Measurements from ENCODE around the gene E2F6.
A peak's percentile ranks its signal among the peaks of the same experiment; 100 is the strongest.

Gene E2F6, protein sequence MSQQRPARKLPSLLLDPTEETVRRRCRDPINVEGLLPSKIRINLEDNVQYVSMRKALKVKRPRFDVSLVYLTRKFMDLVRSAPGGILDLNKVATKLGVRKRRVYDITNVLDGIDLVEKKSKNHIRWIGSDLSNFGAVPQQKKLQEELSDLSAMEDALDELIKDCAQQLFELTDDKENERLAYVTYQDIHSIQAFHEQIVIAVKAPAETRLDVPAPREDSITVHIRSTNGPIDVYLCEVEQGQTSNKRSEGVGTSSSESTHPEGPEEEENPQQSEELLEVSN

GRCh38 chr2:11465485-11466306 is at the start of gene E2F6:
Gene E2F6, minus strand, starts transcription at chr2:11466161. Its CDS starts 282 bp downstream, at chr2:11465879.
- peak; percentile 99 for DNase-seq (ENCODE audit: low spot score)

GRCh38 chr2:11515490-11515981 is 49.6 kb upstream of the E2F6 start:
- no peak for DNase-seq (ENCODE audit: low spot score)

GRCh38 chr2:11514904-11515303 is 48.9 kb upstream of the E2F6 start:
- DNase-seq (ENCODE audit: low spot score) = no peak

- no peak for DNase-seq (ENCODE audit: low spot score)
Observed at GRCh38 chr2:11514081-11514730, 48.2 kb upstream of the E2F6 start.

DNA sequence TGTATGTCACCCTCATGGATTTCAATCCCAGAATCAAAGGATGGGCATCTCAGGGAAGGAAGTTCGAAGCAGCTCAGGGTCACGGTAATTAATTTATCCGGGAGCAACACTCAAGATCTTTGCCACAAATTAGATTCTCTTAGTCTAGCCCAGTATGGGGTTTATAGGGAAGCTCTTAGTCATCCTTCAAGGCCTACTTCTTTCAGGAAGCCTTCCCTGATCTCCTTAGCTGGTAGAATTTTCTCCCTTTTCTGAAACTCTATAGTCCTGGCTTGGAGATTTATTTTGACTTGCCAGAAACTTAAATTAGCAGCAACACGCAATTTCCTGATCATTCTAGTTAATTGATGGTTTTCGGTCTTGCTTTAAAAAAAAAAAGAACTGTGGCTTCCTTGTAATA is 47.4 kb upstream of the E2F6 start:
- DNase-seq (ENCODE audit: low spot score) = no peak

GRCh38 chr2:11512431-11512830 is 46.5 kb upstream of the E2F6 start:
- no peak for DNase-seq (ENCODE audit: low spot score)

- DNase-seq (ENCODE audit: low spot score) = no peak
Observed at GRCh38 chr2:11509657-11510360, 43.8 kb upstream of the E2F6 start.

DNA sequence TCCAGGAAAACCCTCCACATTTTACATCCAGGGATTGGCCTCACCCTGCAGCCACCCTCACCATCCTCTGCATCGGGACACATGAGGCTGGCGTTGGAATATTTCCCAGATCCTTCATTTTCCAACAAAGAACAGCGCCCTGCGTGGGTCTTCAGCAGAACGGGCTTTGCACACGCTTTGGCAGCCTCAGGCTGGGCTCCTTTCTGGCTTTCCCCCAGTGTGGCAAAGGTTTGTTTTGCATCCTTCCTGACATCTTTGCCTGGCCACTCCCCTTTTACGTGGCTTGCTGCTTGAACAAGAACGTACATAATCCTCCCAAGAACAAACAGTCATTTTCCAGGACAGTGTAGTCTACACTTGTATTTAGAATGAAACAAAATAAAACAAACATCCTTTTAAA is 42.3 kb upstream of the E2F6 start:
- no peak for DNase-seq (ENCODE audit: low spot score)

DNA sequence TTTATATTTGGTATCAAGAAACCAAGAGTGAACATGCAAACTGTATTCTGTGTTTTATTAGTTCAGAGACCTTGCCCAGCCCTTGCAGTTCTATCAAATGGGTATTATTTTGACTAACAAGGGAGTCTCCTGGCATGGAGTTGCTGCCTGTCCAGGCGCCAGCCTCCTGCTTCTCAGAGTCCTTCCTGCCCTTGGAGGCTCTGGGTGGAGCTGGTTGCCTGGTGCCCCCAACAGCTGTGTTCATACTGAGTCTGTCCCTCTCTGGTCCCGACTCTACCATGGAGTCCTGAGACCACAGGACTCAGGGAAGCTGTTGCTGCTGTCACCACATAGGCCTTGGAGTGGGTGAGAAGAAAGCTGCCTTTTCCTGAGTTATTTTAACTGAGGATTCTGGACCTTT is 41.6 kb upstream of the E2F6 start:
- DNase-seq (ENCODE audit: low spot score) = no peak

GRCh38 chr2:11506611-11506969 is 40.6 kb upstream of the E2F6 start:
- DNase-seq (ENCODE audit: low spot score) = no peak

GRCh38 chr2:11505652-11506610 is 40.0 kb upstream of the E2F6 start:
- no peak for DNase-seq (ENCODE audit: low spot score)

DNA sequence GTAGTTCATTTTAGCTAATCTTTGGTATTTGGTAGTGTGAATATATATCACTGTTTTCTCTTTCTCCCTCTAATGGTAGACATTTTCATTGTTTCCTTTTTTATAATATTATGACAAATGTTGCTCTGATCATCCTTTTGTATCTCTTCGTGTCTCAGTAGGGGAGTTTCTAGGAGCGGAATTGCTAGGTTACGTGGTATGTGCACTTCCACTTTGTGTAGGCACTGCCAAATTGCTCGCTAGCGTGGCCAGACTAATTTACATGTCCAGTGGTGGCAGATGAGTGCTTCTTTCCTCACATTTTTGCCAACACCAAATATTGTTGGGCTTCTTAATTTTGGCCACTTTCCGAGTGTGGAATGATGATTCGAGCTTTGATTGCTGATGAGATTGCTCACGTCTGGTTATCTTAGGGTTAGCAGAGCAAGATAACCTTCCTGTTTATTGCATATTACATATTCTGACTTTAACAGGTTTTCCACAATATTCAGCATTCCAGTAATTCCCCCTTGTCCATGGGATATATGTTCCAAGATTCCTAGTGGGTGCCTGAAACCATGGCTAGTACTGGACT is 37.5 kb upstream of the E2F6 start:
- DNase-seq (ENCODE audit: low spot score) = no peak

DNA sequence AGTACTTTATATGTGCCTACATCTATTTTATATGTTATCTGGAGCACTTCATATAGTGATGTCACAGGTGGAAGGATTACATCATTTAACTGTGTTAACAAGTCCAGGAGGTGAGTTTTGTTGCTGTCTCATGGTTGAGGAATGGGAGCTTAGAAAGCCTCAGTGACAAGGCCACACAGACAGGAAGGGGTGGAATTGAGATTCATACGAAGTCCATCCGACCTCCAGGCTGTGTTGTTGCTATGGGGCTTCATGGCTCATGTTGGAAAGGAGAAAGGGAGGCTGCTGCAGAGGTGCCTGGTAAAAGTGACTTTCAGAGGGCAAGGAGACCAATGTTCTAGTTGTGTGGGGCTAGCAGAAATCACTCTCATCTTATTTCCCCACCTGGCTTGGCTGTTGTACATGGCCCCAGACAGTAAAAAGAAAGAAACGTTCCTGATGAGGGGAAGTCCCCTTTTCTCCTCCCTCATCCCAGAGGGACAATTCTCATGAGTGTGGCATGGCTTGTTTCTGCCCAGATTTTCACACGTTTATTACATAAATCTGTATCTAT is 36.9 kb upstream of the E2F6 start:
- no peak for DNase-seq (ENCODE audit: low spot score)

DNA sequence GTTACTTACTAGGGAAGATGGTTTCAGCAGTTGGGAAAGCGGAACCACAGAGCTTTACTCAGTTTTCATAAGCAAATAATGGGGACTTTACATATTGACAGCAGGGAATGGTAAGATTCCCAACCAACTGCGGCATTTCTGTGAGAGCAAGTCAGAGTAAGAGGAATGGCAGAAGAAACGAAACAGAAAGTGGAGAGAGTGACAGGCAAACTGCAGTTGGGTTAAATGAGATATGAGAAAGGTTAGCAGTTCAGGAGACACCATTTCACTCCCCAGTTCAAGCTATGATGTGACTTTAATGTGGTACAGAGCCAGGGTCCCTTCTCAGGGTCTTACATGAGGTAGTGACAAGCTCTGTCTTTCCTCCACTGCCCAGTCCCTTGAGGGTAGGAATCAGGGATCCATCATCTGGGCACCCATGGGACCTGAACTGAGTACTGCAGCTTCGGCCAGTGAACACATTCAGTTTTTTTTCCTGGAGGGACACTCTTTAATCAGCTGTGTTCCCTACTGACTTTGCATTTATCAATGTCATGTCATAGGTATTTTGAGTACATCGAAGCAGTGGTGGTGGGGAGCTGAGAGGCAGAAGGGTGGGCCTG is 34.8 kb upstream of the E2F6 start:
- no peak for DNase-seq (ENCODE audit: low spot score)

DNA sequence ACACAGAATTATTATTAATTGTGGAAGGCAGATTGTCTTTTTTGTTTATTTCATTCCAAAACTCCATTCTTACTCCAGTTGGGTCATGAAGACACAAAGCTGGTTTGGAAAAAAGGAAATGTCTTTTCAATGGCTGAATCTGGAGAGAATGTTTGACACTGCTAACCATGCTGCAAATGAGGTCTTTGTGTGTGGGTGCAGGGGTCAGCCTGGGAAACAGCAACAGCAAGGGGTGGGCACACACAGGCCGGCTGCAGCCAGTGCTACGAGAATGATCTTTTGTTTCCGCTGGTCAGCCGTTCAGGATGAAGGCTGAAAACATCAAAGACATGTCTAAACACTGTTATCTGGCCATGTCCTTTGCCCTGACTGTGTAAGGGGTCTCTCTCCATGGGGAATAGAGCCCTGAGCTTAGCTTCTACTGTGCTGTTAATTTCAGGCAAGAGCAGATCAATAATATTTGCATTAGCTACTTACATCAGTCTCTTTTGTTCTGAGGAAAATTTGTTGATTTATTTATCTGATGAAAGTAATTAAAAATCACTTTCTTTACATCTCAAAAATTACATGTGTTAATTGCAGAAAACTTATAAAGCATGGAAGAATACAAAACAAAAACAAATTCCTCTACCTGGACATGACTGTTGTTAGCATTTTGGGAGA is 33.3 kb upstream of the E2F6 start:
- DNase-seq (ENCODE audit: low spot score) = no peak

GRCh38 chr2:11498543-11499034 is 32.6 kb upstream of the E2F6 start:
- DNase-seq (ENCODE audit: low spot score) = peak; percentile 69

DNA sequence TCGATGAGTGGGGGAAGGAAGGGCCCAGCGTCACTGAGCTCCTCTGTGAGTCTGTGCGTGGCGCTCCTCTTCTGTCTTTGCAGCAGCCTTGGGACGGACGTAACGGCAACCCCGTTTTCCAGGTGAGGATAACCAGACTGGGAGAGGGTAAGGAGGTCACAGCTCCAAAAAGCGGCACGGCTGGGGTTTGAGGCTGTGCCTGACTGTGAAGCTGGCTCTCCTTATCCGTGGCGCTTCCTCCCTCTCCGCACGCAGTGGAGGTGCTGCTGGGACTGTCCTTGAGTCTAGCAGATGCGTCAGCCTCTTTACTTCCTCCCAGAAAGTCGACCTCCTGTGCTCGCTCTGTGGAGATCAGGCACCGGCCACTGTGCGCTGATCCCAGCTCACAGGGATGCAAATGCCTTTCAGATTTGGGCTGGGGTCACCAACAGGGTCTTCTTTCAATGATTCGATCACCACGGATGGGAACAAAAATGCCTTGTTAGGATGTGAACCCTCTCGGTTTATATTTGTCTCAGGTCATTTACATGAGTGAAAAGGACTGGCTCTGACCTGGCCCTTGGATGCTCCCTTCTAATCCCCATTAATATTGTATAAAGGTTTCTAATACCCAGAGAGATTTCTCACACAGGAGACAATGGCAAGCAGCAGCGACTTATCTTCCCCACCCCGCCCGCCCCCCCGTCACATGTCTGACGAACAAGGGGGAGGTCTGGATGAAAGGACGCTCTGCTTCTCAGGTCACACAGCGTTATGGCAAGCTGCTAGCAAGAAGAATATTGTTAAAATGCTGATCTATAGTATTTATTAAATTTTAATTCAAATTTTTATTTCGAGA is 30.1 kb upstream of the E2F6 start:
- no peak for DNase-seq (ENCODE audit: low spot score)

- no peak for DNase-seq (ENCODE audit: low spot score)
Observed at GRCh38 chr2:11494310-11494709, 28.3 kb upstream of the E2F6 start.
